Prostate gland (tissue), 2 donors: ENCODE measurements around the gene GTSE1. TPM values are rescaled to one million over a fixed set of nuclear protein-coding genes. Genes with fewer than 3 reads are reported as not detected.
A peak's percentile ranks its signal among the peaks of the same experiment; 100 is the strongest.

Source experiments
- DNase-seq: peaks from one replicate; pipeline ENCODE4 v3.0.0-alpha.2; 2019; ENCODE audit warnings: low spot score
- H3K27ac ChIP-seq, 2 donors: fragments of 200-600 bp; sonication (generic); 2 replicates each; pipeline ENCODE4 v1.5.1; 2017 to 2019
- H3K27me3 ChIP-seq: fragments of 200-600 bp; sonication (generic); replicated peaks from 2 replicates; pipeline ENCODE4 v1.5.1; 2019; ENCODE audit not compliant: insufficient read depth
- H3K36me3 ChIP-seq, 2 donors: fragments of 200-600 bp; sonication (generic); 1 replicate in 1 of 2; 2 replicates in 1 of 2; pipeline versions ENCODE4 v1.5.1 to v1.8.1; 2017 to 2019
- H3K4me1 ChIP-seq: fragments of 200-600 bp; sonication (generic); replicated peaks from 2 replicates; pipeline ENCODE4 v1.5.1; 2019
- H3K4me3 ChIP-seq, 2 donors: fragments of 200-600 bp; sonication (generic); 2 replicates each; pipeline ENCODE4 v1.5.1; 2017 to 2019
- H3K9me3 ChIP-seq: fragments of 200-600 bp; sonication (generic); 2 replicates; pipeline ENCODE4 v1.5.1; 2017
- POLR2A ChIP-seq: fragments of 450-650 bp; IDR thresholded peaks from one replicate; pipeline ENCODE4 v1.6.1; 2016; ENCODE audit warnings: antibody characterized with exemption, mild to moderate bottlenecking
- POLR2AphosphoS5 ChIP-seq: sonication (generic); formaldehyde crosslinking; IDR thresholded peaks from one replicate; pipeline ENCODE4 v1.6.1; 2017; ENCODE audit warnings: antibody characterized with exemption
- WGBS: methylation state at CpG from one replicate; pipeline ENCODE4 v1.1.5; 2018; 5-methylcytosine and 5-hydroxymethylcytosine counted together
- intact Hi-C: fragments of 100-400 bp; cut with DNase I; formaldehyde crosslinking; loops from one replicate; pipeline ENCODE4 v1.14.2; 2022
- total RNA-seq, 2 donors: library from RNA; depleted of rRNA; stranded (reverse); fragments of >200 nt; gene quantifications; one replicate each; pipeline ENCODE4 v1.1.0, GENCODE V29; 2016
- TF ChIP-seq, protein P1 (sequence below), 4 experiments: fragments of 200-600 bp in 2 of 4; fragments of 450-650 bp in 2 of 4; sonication (generic) in 2 of 4; IDR thresholded peaks; 1 replicate in 3 of 4; 2 replicates in 1 of 4; pipeline ENCODE4 v1.5.1; 2016 to 2019; ENCODE audit warnings: antibody characterized with exemption in 4 of 4, mild to moderate bottlenecking in 2 of 4, moderate library complexity in 2 of 4

Gene GTSE1
- total RNA-seq, 2 donors from 2014 or later, result 0.46 to 4.8 TPM

- WGBS, result 63% methylated on average over 7 of the region's 7 CpGs
- no peak overlapping the region for H3K4me3 ChIP-seq
- DNase-seq, result no peak
- no peaks in the 10 kb centered on the region for H3K27me3 ChIP-seq
- no peaks in the 10 kb centered on the region for H3K9me3 ChIP-seq
- TF ChIP-seq, protein P1, sequence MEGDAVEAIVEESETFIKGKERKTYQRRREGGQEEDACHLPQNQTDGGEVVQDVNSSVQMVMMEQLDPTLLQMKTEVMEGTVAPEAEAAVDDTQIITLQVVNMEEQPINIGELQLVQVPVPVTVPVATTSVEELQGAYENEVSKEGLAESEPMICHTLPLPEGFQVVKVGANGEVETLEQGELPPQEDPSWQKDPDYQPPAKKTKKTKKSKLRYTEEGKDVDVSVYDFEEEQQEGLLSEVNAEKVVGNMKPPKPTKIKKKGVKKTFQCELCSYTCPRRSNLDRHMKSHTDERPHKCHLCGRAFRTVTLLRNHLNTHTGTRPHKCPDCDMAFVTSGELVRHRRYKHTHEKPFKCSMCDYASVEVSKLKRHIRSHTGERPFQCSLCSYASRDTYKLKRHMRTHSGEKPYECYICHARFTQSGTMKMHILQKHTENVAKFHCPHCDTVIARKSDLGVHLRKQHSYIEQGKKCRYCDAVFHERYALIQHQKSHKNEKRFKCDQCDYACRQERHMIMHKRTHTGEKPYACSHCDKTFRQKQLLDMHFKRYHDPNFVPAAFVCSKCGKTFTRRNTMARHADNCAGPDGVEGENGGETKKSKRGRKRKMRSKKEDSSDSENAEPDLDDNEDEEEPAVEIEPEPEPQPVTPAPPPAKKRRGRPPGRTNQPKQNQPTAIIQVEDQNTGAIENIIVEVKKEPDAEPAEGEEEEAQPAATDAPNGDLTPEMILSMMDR (IDR thresholded peaks at IDR 0.05), result no peak
- TF ChIP-seq POLR2A (no peak), POLR2AphosphoS5 (no peak)
- H3K36me3 ChIP-seq, result peaks cover 5 to 7% of the 10 kb centered on the region in 2 donors
- H3K27ac ChIP-seq, result no peak overlapping the region
- no peaks in the 10 kb centered on the region for H3K4me1 ChIP-seq
- intact Hi-C loops, result no loop called here
Observed at GRCh38 chr22:46354993-46355305, 58.3 kb downstream of the GTSE1 start.

GRCh38 chr22:46355369-46355995, 58.8 kb downstream of the GTSE1 start:
- Histone ChIP-seq H3K9me3 (no peaks in the 10 kb centered on the region), H3K4me3 (no peak overlapping the region), H3K4me1 (no peaks in the 10 kb centered on the region), H3K36me3 (peaks cover 5 to 7% of the 10 kb centered on the region in 2 donors), H3K27ac (peak overlapping the region in 1 of 2 donors; percentile 7), H3K27me3 (no peaks in the 10 kb centered on the region)
- TF ChIP-seq, protein P1 (IDR thresholded peaks at IDR 0.05), result peak; percentile 54 to 87 (median 84)
- TF ChIP-seq POLR2AphosphoS5 (peak; percentile 41), POLR2A (no peak)
- intact Hi-C loops, result no loop called here
- DNase-seq, result peak; percentile 68
- WGBS, result 24% methylated on average over 13 of the region's 22 CpGs

GRCh38 chr22:46355996-46356471, 59.4 kb downstream of the GTSE1 start:
- intact Hi-C loops, result no loop called here
- Histone ChIP-seq H3K4me3 (no peak overlapping the region), H3K36me3 (peaks cover 0 to 7% of the 10 kb centered on the region in 2 donors), H3K27ac (peak overlapping the region in 1 of 2 donors; percentile 7), H3K9me3 (no peaks in the 10 kb centered on the region), H3K4me1 (no peaks in the 10 kb centered on the region), H3K27me3 (no peaks in the 10 kb centered on the region)
- no peak for DNase-seq
- 60% methylated on average over 12 of the region's 12 CpGs for WGBS
- TF ChIP-seq POLR2A (no peak), POLR2AphosphoS5 (no peak)
- TF ChIP-seq, protein P1 (IDR thresholded peaks at IDR 0.05), result no peak

GRCh38 chr22:46356496-46357480, 60.1 kb downstream of the GTSE1 start:
- Histone ChIP-seq H3K36me3 (peaks cover 0 to 7% of the 10 kb centered on the region in 2 donors), H3K4me1 (no peaks in the 10 kb centered on the region), H3K4me3 (no peak overlapping the region), H3K27me3 (no peaks in the 10 kb centered on the region), H3K9me3 (no peaks in the 10 kb centered on the region), H3K27ac (no peak overlapping the region)
- TF ChIP-seq POLR2A (no peak), POLR2AphosphoS5 (no peak)
- TF ChIP-seq, protein P1 (IDR thresholded peaks at IDR 0.05), result no peak
- WGBS, result 92% methylated on average over 23 of the region's 23 CpGs
- intact Hi-C loops, result no loop called here
- DNase-seq, result no peak
